H9 (cell line): ENCODE results near the gene KLK15. TPM values are rescaled to one million over a fixed set of nuclear protein-coding genes. Genes with fewer than 3 reads are reported as not detected.

ENCODE experiments used
- DNase-seq: peaks from one replicate; pipeline ENCODE4 v3.0.0-alpha.2; 2017
- H2AFZ ChIP-seq: one replicate; pipeline ENCODE4 v1.6.1; 2013; ENCODE audit warnings: mild to moderate bottlenecking, low read length, control low read depth, moderate library complexity
- H2AK5ac ChIP-seq: 2 replicates; pipeline ENCODE4 v1.6.1; 2013; ENCODE audit warnings: low read length, control low read depth, mixed read lengths; ENCODE audit not compliant: insufficient read length
- H2BK120ac ChIP-seq: one replicate; pipeline ENCODE4 v1.6.1; 2013; ENCODE audit warnings: low read depth, mild to moderate bottlenecking, low read length, control low read depth, inconsistent platforms; ENCODE audit not compliant: poor library complexity, severe bottlenecking
- H2BK12ac ChIP-seq: 2 replicates; pipeline ENCODE4 v1.6.1; 2013; ENCODE audit warnings: low read length, control low read depth, mixed read lengths, low read depth; ENCODE audit not compliant: insufficient read length
- H2BK15ac ChIP-seq: 2 replicates; pipeline ENCODE4 v1.6.1; 2013; ENCODE audit warnings: low read depth, low read length, control low read depth
- H2BK20ac ChIP-seq: one replicate; pipeline ENCODE4 v1.6.1; 2013; ENCODE audit warnings: low read depth, mild to moderate bottlenecking, low read length, control low read depth, inconsistent platforms; ENCODE audit not compliant: poor library complexity, severe bottlenecking
- H2BK5ac ChIP-seq: 2 replicates; pipeline ENCODE4 v1.6.1; 2013; ENCODE audit warnings: low read length, control low read depth, mixed read lengths; ENCODE audit not compliant: insufficient read length
- H3K14ac ChIP-seq: 2 replicates; pipeline ENCODE4 v1.6.1; 2013; ENCODE audit warnings: low read length, control low read depth; ENCODE audit not compliant: insufficient read depth
- H3K18ac ChIP-seq: 2 replicates; pipeline ENCODE4 v1.6.1; 2013; ENCODE audit warnings: low read depth, mild to moderate bottlenecking, mixed read lengths, low read length, control low read depth; ENCODE audit not compliant: insufficient read length
- H3K23ac ChIP-seq: 2 replicates; pipeline ENCODE4 v1.6.1; 2013; ENCODE audit warnings: low read length, control low read depth, mixed read lengths, low read depth; ENCODE audit not compliant: insufficient read length
- H3K23me2 ChIP-seq: 2 replicates; pipeline ENCODE4 v1.6.1; 2013; ENCODE audit warnings: low read depth, mild to moderate bottlenecking, mixed read lengths, low read length, control low read depth; ENCODE audit not compliant: insufficient read length, poor library complexity, severe bottlenecking
- H3K27ac ChIP-seq: 2 replicates; pipeline ENCODE4 v1.5.1; 2013; ENCODE audit warnings: low read length, control low read depth, mixed read lengths, low read depth; ENCODE audit not compliant: insufficient read length
- H3K27me3 ChIP-seq: 2 replicates; pipeline ENCODE4 v1.6.1; 2013; ENCODE audit warnings: low read length, control low read depth, inconsistent platforms; ENCODE audit not compliant: insufficient read depth
- H3K4ac ChIP-seq: 2 replicates; pipeline ENCODE4 v1.6.1; 2013; ENCODE audit warnings: low read depth, mild to moderate bottlenecking, control low read depth, inconsistent platforms, low read length, moderate library complexity
- H3K4me1 ChIP-seq: 2 replicates; pipeline ENCODE4 v1.6.1; 2013; ENCODE audit warnings: low read length, control low read depth, inconsistent platforms; ENCODE audit not compliant: insufficient read depth
- H3K4me2 ChIP-seq: 2 replicates; pipeline ENCODE4 v1.6.1; 2013; ENCODE audit warnings: low read length, control low read depth, mixed read lengths; ENCODE audit not compliant: insufficient read length, insufficient read depth
- H3K56ac ChIP-seq: 2 replicates; pipeline ENCODE4 v1.6.1; 2013; ENCODE audit warnings: low read depth, mild to moderate bottlenecking, mixed read lengths, low read length, control low read depth; ENCODE audit not compliant: insufficient read length
- H3K79me1 ChIP-seq: 2 replicates; pipeline ENCODE4 v1.6.1; 2013; ENCODE audit warnings: low read depth, mild to moderate bottlenecking, moderate library complexity, low read length, control low read depth, inconsistent platforms; ENCODE audit not compliant: insufficient read depth, poor library complexity, severe bottlenecking
- H3K79me2 ChIP-seq: 2 replicates; pipeline ENCODE4 v1.6.1; 2013; ENCODE audit warnings: low read length, control low read depth, inconsistent platforms; ENCODE audit not compliant: insufficient read depth
- H3K9ac ChIP-seq: 2 replicates; pipeline ENCODE4 v1.6.1; 2013; ENCODE audit warnings: low read length, control low read depth, mixed read lengths; ENCODE audit not compliant: insufficient read length; ENCODE audit errors: extremely low read depth
- H3K9me3 ChIP-seq: one replicate; pipeline ENCODE4 v1.6.1; 2013; ENCODE audit warnings: low read depth, low read length, inconsistent platforms; ENCODE audit not compliant: control insufficient read depth
- H3T11ph ChIP-seq: one replicate; pipeline ENCODE4 v1.6.1; 2013; ENCODE audit warnings: mild to moderate bottlenecking, low read length, control low read depth, inconsistent platforms
- H4K20me1 ChIP-seq: one replicate; pipeline ENCODE4 v1.6.1; 2013; ENCODE audit not compliant: control insufficient read depth, insufficient read length, insufficient read depth
- H4K5ac ChIP-seq: 2 replicates; pipeline ENCODE4 v1.6.1; 2013; ENCODE audit warnings: low read depth, mild to moderate bottlenecking, mixed read lengths, low read length, control low read depth; ENCODE audit not compliant: insufficient read length
- H4K8ac ChIP-seq: replicated peaks from 2 replicates; pipeline ENCODE4 v1.6.1; 2013; ENCODE audit warnings: low read length, control low read depth, mixed read lengths, low read depth; ENCODE audit not compliant: insufficient read length
- H4K91ac ChIP-seq: 2 replicates; pipeline ENCODE4 v1.6.1; 2013; ENCODE audit warnings: low read depth, mild to moderate bottlenecking, moderate library complexity, mixed read lengths, low read length, control low read depth; ENCODE audit not compliant: insufficient read length
- H3K27ac Mint-ChIP-seq, 3 experiments: 2 replicates in 2 of 3; 3 replicates in 1 of 3; pipeline ENCODE4 v1.8.0; 2020 to 2021; ENCODE audit warnings: mixed read lengths in 3 of 3, mild to moderate bottlenecking in 1 of 3, moderate library complexity in 1 of 3
- H3K27me3 Mint-ChIP-seq: 2 replicates; pipeline ENCODE4 v1.8.0; 2021; ENCODE audit warnings: low read depth, mild to moderate bottlenecking, moderate library complexity, mixed read lengths
- H3K36me3 Mint-ChIP-seq, 3 experiments: 2 replicates in 2 of 3; 3 replicates in 1 of 3; pipeline ENCODE4 v1.8.0; 2020 to 2021; ENCODE audit warnings: low read depth in 3 of 3, mixed read lengths in 3 of 3; ENCODE audit not compliant: insufficient read depth in 1 of 3
- H3K4me1 Mint-ChIP-seq, 2 experiments: 2 replicates each; pipeline ENCODE4 v1.8.0; 2020; ENCODE audit warnings: mixed read lengths in 2 of 2
- H3K4me3 Mint-ChIP-seq, 2 experiments: 2 replicates in 1 of 2; 3 replicates in 1 of 2; pipeline ENCODE4 v1.8.0; 2020 to 2021; ENCODE audit warnings: mild to moderate bottlenecking in 2 of 2, mixed read lengths in 2 of 2, moderate library complexity in 1 of 2
- H3K9me3 Mint-ChIP-seq, 2 experiments: 2 replicates in 1 of 2; 3 replicates in 1 of 2; pipeline ENCODE4 v1.8.0; 2020; ENCODE audit warnings: mild to moderate bottlenecking in 2 of 2, mixed read lengths in 2 of 2, moderate library complexity in 1 of 2
- WGBS: extraction: QIAGEN DNeasy Blood & Tissue Kit; methylation state at CpG from one replicate; pipeline ENCODE4 v1.1.7; 2013; ENCODE audit warnings: missing lambda C conversion rate, low lambda C conversion rate, mixed read lengths; ENCODE audit not compliant: insufficient read length; ENCODE audit errors: extremely low coverage; 5-methylcytosine and 5-hydroxymethylcytosine counted together
- total RNA-seq: library from RNA; stranded (reverse); gene quantifications from 2 replicates; pipeline ENCODE4 v1.2.1, GENCODE V29; 2021
- TF ChIP-seq, protein P1 (sequence below): fragments of 200-600 bp; sonication (generic); conservative IDR thresholded peaks from 3 replicates; pipeline ENCODE4 v1.8.0; 2021; ENCODE audit warnings: antibody characterized with exemption, mild to moderate bottlenecking

KLK15 gene
- total RNA-seq, 1 experiment from 2014 or later = not detected

DNA sequence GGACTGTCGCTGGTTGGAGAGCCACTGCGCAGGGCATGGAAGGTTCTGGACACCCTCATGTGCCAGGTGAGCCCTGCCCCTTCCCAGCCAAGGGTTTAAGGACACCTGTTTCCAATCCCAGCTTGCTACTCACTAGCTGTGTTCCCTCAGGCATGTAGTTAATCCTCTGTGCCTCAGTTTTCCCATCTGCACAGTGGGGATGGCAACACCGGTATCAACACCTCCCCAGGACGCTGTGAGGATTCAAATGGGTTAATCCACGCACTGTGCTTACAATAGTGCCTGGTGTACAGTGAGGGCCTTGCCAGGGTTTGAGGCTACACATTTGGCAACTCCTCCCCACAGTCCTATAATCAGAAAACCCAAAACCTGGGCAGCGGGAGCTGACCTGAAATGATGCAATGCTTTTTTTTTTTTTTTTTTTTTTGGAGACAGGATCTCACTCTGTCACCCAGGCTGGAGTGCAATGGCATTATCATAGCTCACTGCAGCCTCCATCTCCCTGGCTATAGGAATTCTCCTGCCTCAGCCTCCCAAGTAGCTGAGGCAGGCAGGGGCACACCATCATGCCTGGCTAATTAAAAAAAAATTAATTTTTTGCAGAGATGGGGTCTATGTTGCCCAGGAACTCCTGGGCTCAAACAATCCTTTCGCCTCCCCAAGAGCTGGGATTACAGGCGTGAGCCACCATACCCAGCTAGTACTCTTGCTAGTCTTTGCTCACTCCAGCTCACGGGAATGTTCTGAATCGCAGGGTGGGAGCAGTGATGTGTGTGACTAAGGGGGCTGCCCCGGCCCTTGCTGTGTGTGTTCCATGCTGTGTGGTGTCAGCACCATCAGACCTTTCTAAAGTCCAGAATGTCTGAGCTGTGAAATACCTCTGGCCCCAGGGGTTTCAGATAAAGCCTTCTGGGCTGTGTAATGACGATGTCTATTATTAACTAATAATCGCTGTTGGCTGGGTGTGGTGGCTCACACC lies 40.8 kb downstream of the KLK15 start:
- no peak for DNase-seq
- H3K4me1 Mint-ChIP-seq = peaks cover 9 to 10% of the 10 kb centered on the region in 2 experiments
- no peaks in the 10 kb centered on the region for H3K9me3 Mint-ChIP-seq
- H3K27ac ChIP-seq = no peak overlapping the region
- no peak overlapping the region for H2AFZ ChIP-seq
- H2BK5ac ChIP-seq = no peak overlapping the region
- no peak overlapping the region for H3K27ac Mint-ChIP-seq
- no peak overlapping the region for H3K4me2 ChIP-seq
- WGBS = no CpG with 5 or more reads among the region's 13 CpGs
- H2AK5ac ChIP-seq = no peak overlapping the region
- H3K27me3 ChIP-seq = no peaks in the 10 kb centered on the region
- TF ChIP-seq, protein P1, sequence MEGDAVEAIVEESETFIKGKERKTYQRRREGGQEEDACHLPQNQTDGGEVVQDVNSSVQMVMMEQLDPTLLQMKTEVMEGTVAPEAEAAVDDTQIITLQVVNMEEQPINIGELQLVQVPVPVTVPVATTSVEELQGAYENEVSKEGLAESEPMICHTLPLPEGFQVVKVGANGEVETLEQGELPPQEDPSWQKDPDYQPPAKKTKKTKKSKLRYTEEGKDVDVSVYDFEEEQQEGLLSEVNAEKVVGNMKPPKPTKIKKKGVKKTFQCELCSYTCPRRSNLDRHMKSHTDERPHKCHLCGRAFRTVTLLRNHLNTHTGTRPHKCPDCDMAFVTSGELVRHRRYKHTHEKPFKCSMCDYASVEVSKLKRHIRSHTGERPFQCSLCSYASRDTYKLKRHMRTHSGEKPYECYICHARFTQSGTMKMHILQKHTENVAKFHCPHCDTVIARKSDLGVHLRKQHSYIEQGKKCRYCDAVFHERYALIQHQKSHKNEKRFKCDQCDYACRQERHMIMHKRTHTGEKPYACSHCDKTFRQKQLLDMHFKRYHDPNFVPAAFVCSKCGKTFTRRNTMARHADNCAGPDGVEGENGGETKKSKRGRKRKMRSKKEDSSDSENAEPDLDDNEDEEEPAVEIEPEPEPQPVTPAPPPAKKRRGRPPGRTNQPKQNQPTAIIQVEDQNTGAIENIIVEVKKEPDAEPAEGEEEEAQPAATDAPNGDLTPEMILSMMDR = no peak
- H2BK12ac ChIP-seq = no peak overlapping the region
- no peak overlapping the region for H3K18ac ChIP-seq
- no peak overlapping the region for H2BK15ac ChIP-seq
- H3K27me3 Mint-ChIP-seq = peaks cover 24% of the 10 kb centered on the region
- H2BK20ac ChIP-seq = no peak overlapping the region
- no peaks in the 10 kb centered on the region for H3K23me2 ChIP-seq
- peaks cover 2 to 24% (median 7%) of the 10 kb centered on the region in 3 experiments; a peak in 5 of 7 replicates for H3K36me3 Mint-ChIP-seq
- no peak overlapping the region for H3T11ph ChIP-seq
- no peak overlapping the region for H3K4ac ChIP-seq
- no peak overlapping the region for H2BK120ac ChIP-seq
- no peak overlapping the region for H3K56ac ChIP-seq
- H3K4me1 ChIP-seq = no peaks in the 10 kb centered on the region
- H4K20me1 ChIP-seq = no peaks in the 10 kb centered on the region
- no peak overlapping the region for H4K91ac ChIP-seq
- no peak overlapping the region for H3K4me3 Mint-ChIP-seq
- no peaks in the 10 kb centered on the region for H3K79me2 ChIP-seq
- no peak overlapping the region for H4K8ac ChIP-seq
- H3K23ac ChIP-seq = no peak overlapping the region
- H4K5ac ChIP-seq = no peak overlapping the region
- no peak overlapping the region for H3K14ac ChIP-seq
- H3K9me3 ChIP-seq = no peaks in the 10 kb centered on the region
- no peak overlapping the region for H3K9ac ChIP-seq
- no peaks in the 10 kb centered on the region for H3K79me1 ChIP-seq
